ENCODE results near the gene GUCD1. TPM values are rescaled to one million over a fixed set of nuclear protein-coding genes. Genes with fewer than 3 reads are reported as not detected.
"Not testable (repeated sequence)": the region's sequence is repeated elsewhere in the genome, so short reads cannot be mapped to it uniquely, and the experiment has no call there.

Gene GUCD1
- polyA plus RNA-seq, 3 donors = 87.7 to 98.2 (median 88.1) TPM

DNA sequence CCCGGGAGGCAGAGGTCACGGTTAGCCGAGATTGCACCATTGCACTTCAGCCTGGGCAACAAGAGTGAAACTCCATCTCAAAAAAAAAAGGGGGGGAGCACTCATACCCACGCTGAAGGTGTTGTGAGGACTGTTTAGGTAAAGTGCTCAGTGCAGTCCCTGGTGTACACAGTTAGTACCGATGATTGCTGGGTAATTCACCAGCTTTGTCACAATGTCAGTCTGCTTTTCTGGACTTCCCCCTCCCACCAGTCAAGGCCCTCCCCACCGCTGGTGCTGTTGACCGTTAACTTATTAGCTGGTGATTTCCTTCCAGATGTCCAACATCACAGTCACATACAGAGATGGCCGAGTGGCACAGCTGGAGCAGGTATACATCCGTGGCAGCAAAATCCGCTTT, 12.7 kb upstream of the GUCD1 start:
- no peak for DNase-seq (ENCODE audit: low read depth in 3 of 3, low spot score in 2 of 3)

- DNase-seq (ENCODE audit: low read depth in 3 of 3, low spot score in 2 of 3) = no peak
Measured at GRCh38 chr22:24566899-24567511, 12.1 kb upstream of the GUCD1 start.

DNA sequence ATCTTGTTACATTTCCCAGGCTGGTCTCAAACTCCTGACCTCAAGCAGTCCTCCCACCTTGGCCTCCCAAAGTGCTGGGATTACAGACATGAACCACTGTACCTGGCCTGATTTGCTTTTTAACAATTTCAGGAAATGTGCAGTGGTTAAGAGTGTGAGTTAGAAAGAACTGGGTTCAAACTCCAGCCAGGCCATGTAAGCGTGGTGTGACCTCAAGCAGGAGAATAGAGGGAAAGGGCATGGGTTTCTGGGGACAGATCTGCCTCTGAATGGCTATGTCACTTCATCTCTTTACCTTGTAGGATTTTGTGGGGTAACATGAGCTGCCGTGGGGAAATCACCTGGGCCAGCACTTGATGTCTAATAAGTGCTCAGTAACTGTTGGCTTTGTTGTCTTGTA, 10.1 kb upstream of the GUCD1 start:
- DNase-seq (ENCODE audit: low read depth in 3 of 3, low spot score in 2 of 3) = no peak

DNA sequence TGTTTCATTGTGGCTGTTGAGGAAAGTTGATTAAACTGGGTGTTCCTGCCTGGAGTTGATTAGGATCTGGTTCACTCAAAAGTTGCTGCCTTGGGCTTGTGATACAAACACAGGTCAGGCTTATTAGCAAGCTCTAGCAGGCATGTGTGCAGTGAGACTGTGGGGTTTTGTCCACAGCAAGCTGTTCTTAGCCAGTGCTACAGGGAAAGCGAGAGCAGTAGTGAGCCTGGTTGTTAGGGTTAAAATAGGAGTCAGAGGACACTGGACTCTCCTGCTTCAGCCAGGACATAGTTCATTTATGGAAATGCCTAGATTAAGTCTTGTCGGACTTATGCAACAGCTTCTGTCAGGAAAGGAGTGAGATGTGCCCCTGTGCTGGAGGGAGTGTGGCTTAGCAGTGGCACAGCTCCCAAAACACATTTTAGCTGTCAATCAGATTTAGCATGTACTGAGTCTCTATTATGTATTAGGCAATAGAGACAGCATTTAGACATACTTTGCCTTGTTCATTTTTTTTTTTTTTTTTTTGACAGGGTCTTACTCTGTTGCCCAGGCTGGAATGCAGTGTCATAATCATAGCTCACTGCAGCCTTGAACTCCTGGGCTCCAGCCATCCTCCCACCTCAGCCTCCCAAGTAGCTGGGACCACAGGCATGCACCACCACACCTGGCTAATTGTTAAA, 9.6 kb upstream of the GUCD1 start:
- no peak for DNase-seq (ENCODE audit: low read depth in 3 of 3, low spot score in 2 of 3)

DNA sequence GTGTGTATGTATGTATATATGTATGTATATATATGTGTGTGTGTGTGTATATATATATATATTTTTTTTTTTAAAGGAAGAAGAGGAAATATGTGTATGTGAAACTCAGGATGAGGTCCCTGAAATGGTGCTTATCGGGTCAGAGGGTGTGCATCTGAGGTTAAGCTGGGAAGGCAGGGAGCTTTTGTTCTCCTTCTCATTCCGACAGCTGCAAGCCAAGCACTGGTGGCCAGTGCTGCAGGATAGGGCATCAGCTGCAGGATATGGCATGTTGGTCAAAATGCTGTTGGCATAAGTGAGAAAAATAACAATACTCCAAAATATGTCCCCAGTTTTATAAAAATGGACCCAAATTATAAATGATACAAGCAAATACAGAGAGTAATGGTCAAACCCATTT, 8.3 kb upstream of the GUCD1 start:
- DNase-seq (ENCODE audit: low read depth in 3 of 3, low spot score in 2 of 3) = no peak

DNA sequence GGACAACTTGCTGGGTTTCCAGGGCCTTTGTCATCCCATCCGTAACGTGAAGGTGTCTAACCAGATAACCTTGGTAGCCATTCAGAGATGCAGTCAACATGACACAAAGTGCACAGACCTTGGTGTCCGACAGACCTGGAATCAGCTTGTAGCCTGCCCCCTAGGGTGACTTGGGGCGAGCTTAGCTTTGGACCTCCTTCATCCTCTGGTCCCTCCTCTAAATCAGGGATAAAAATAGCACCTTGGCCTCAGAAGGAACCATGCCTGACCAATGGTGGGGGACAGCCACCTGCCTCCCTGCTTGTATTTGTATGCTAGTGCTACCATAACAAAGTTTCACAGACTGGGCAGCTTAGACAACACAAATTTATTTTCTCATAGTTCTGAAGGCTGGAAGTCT, 4.5 kb upstream of the GUCD1 start:
- no peak for DNase-seq (ENCODE audit: low read depth in 3 of 3, low spot score in 2 of 3)

DNA sequence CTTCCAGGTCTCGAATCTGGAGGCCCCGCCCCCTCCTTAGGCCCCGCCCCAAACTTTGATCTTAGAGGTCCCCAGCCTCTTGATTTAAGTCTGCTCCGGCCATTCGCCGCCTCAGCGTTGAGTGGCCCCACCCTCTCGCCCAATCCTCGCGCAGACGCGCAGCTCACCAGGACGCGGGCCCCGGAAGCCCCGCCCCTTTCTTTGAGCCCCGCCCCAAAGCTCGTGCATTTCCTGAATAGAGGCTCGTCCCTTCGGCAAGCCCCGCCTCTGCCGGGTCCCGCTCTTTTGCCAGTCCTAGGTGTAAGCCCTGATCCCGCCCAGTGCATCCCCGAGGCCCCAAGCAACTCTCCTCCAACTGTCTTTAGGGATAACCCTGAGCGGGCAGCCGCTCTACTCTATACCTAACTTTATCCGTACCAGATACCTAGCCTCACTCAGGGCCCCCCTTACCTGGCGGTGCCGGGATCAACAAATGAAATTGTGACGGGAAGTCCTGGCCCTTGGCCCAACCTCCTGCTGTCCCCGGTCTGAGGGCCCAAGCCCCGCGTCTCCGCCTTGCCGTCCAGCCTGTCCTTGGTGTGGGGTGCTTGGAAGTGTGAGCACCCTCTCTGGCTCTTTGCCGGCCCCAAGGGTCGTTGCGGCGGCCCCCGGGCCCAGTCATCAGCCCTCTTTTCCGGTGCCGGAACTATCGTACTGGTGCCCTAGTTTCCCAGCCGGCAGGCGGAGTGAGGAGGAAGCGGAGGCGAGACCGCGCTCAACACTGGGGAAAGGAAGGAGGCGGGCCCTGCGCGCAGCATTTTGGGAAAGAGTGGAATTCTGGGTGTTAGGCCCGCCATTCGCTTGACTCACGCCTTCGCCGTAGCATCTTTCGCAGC, 464 bp upstream of the GUCD1 start, which contains the start of gene SNRPD3:
TSS of gene SNRPD3 (plus strand) at position 835 of the 875 bp plus-strand sequence. CDS start 1,676 bp downstream, outside the sequence.
- peak; percentile 92 to 98 (median 98) for DNase-seq (ENCODE audit: low read depth in 3 of 3, low spot score in 2 of 3)

DNA sequence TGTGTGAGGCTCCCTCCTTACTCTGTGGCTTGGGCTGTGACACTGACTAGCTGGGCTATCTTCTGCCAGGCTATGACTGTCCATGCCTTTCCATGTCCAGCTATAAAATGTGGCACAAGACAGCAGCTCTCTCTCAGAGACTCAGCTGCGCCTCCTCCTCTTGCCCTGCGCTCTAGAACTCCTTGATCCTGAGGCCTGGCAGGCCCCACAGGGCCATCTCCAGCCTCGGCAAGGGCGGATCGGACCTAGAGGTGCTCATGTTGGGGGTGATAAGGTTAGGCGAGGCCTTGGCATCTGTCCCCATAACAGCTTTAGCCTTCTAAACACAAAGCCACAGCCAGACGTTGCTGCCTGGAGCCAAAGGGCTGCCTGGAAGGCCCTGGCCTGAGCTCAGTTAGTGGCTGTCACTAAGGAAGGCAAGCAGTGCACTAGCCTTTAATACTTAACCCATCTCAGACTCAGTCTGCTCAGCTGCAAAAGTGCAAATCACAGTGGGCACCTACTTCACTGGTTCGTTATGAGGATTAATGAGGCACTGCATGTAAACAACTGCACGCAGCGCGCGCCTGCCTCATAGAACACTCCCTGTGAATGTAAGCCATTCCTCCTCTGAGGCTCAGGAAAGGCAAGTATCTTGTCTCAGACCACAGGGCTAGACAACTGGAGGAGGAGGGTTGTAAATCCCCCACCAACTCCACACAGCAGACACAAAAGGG, 1.2 kb downstream of the GUCD1 start:
- no peak for DNase-seq (ENCODE audit: low read depth in 3 of 3, low spot score in 2 of 3)

- DNase-seq (ENCODE audit: low read depth in 3 of 3, low spot score in 2 of 3) = not testable (repeated sequence)
Measured at GRCh38 chr22:24552503-24553286, 2.2 kb downstream of the GUCD1 start.

DNA sequence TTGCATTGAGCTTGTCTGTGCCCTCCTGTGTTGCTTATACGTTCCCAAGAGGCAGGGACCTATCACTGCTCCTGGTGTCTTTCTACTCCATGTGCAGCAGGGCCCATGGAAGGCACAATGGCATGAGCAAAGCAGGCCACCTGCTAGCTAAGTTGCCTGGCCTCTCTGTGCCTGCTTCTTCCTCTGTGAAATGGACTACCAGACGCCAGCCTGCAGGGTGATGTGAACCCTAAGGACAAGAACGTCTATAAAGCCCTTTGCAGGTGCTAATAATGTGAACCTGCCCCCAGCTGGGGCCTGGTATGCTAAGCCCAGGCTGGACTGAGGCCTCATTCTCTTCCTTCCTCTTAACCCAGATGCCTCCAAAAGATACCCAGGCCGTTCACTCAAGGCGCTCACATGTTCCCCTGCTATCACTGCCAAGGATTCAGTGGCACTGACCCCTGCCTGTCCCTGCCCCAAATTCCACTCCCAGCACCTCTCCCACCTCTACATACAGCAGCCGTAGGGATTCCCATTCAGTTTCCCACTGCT, 4.0 kb downstream of the GUCD1 start:
- DNase-seq (ENCODE audit: low read depth in 3 of 3, low spot score in 2 of 3) = no peak

DNA sequence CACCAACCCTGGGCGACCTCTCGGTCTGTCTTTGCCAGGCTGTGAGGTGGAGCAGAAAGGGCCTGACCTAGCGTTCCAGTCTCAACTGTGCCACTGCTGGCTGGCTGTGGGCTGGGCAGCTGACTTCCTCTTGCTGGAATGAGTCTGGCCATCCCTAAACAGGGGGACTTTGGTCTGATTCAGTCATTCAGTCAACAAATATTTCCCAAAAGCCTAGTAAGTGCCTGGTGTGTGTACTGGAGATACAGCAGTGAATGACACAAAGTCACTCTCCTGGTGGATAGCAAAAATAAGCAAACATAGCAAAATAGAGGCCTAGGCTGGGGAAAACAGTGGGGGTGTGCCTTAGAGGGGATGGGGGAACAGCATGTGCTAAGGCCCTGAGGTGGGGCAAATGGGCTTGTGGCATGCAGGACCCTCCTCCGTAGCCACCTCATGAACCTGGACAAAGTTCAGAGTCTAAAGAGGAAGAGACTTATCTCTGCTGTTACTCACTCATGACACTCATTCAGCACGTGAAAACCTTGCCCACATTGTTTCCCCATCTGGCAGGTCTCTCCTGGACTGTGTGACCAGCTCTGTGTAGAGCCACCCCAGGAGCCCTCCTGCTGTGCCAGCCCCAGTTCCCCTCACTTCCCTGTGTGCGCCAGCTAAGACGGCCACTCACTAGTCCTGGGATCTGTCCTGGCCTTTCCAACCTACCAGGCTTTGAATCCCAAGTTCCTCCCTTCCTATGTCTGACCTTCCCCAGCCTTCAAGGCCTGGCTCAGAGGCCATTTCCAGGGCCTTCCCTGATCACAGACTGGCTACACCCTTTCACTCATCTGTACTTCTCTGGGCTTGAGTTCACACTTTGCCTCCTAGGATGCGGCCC, 4.7 kb downstream of the GUCD1 start:
- no peak for DNase-seq (ENCODE audit: low read depth in 3 of 3, low spot score in 2 of 3)

GRCh38 chr22:24548812-24549211, 6.1 kb downstream of the GUCD1 start:
- DNase-seq (ENCODE audit: low read depth in 3 of 3, low spot score in 2 of 3) = no peak

DNA sequence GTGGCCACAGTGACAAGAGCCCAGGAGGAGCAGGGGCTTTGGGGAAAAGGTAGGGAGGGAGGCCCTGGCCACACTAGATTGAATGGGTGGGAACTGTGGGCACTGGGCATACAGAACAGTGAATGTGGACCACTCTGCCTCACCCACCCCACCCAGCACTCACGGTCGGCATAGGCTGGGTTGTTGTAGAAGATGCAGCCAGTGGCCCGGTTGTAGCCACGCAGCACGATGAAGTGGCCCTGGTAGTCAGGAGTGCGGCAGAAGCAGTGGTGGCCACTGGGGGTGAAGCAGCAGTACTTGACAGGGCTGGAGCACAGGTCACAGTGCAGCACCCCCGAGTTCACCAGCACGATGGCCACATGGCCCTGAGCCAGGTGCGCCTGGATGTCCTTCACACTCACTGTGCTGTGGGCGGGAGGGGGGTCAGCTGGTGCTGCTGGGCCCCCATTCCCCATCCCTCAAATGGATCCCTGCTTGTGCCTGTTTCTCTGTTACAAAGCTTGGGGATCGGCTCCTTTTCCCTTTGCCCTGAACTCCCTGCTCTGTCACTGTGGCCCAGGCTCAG, 11.2 kb downstream of the GUCD1 start:
- no peak for DNase-seq (ENCODE audit: low read depth in 3 of 3, low spot score in 2 of 3)

DNA sequence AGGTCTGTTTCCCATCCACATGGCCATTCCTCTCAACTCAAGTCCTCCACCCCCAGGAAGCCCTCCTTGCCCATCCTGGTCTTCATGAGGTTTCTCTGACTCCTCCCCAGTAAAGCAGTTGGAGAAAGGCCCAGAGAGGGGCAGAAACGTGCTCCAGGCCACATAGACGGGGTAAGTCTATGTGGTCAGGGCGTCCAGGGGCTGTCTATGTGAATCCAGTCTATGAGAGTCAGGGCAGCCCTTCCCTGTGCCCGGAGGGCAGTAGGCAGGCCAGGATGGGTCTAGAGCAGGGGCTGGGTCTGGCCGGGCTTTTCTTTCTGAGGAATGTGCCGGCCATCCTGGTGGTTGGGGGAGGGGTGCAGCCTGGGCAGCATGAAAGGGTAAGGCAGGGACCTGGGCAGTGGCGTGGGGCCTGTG, 11.7 kb downstream of the GUCD1 start:
- DNase-seq (ENCODE audit: low read depth in 3 of 3, low spot score in 2 of 3) = no peak

- no peak for DNase-seq (ENCODE audit: low read depth in 3 of 3, low spot score in 2 of 3)
Measured at GRCh38 chr22:24542641-24543040, 12.3 kb downstream of the GUCD1 start.

GRCh38 chr22:24541681-24542515, 13.0 kb downstream of the GUCD1 start:
- DNase-seq (ENCODE audit: low read depth in 3 of 3, low spot score in 2 of 3) = no peak

GRCh38 chr22:24540470-24540869, 14.5 kb downstream of the GUCD1 start:
- no peak for DNase-seq (ENCODE audit: low read depth in 3 of 3, low spot score in 2 of 3)

GRCh38 chr22:24536089-24536488, 18.8 kb downstream of the GUCD1 start:
- DNase-seq (ENCODE audit: low read depth in 3 of 3, low spot score in 2 of 3) = no peak

All from right renal cortex interstitium (tissue), 3 donors.